ENCODE measurements around the gene TTC24. TPM values are rescaled to one million over a fixed set of nuclear protein-coding genes. Genes with fewer than 3 reads are reported as not detected.

Gene TTC24
- total RNA-seq, 1 donor, result not detected

GRCh38 chr1:156595016-156595415, 15.5 kb downstream of the TTC24 start:
- TF ChIP-seq, protein P1, sequence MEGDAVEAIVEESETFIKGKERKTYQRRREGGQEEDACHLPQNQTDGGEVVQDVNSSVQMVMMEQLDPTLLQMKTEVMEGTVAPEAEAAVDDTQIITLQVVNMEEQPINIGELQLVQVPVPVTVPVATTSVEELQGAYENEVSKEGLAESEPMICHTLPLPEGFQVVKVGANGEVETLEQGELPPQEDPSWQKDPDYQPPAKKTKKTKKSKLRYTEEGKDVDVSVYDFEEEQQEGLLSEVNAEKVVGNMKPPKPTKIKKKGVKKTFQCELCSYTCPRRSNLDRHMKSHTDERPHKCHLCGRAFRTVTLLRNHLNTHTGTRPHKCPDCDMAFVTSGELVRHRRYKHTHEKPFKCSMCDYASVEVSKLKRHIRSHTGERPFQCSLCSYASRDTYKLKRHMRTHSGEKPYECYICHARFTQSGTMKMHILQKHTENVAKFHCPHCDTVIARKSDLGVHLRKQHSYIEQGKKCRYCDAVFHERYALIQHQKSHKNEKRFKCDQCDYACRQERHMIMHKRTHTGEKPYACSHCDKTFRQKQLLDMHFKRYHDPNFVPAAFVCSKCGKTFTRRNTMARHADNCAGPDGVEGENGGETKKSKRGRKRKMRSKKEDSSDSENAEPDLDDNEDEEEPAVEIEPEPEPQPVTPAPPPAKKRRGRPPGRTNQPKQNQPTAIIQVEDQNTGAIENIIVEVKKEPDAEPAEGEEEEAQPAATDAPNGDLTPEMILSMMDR (IDR thresholded peaks at IDR 0.05; ENCODE audit: insufficient read depth, low read length), result no peak
- DNase-seq (ENCODE audit: low read depth), result no peak
- no peak overlapping the region for H3K4me3 ChIP-seq (ENCODE audit: low read depth, low read length)

GRCh38 chr1:156596426-156596825, 16.9 kb downstream of the TTC24 start:
- TF ChIP-seq, protein P1 (IDR thresholded peaks at IDR 0.05; ENCODE audit: insufficient read depth, low read length), result no peak
- H3K4me3 ChIP-seq (ENCODE audit: low read depth, low read length), result no peak overlapping the region
- no peak for DNase-seq (ENCODE audit: low read depth)

- TF ChIP-seq, protein P1 (IDR thresholded peaks at IDR 0.05; ENCODE audit: insufficient read depth, low read length), result no peak
- no peak overlapping the region for H3K4me3 ChIP-seq (ENCODE audit: low read depth, low read length)
- DNase-seq (ENCODE audit: low read depth), result no peak
These were observed 18.6 kb downstream of the TTC24 start for GRCh38 chr1:156598125-156598524.

GRCh38 chr1:156598731-156599432, 19.4 kb downstream of the TTC24 start:
- no peak for DNase-seq (ENCODE audit: low read depth)
- H3K4me3 ChIP-seq (ENCODE audit: low read depth, low read length), result no peak overlapping the region
- TF ChIP-seq, protein P1 (IDR thresholded peaks at IDR 0.05; ENCODE audit: insufficient read depth, low read length), result no peak

GRCh38 chr1:156599811-156600210, 20.3 kb downstream of the TTC24 start:
- TF ChIP-seq, protein P1 (IDR thresholded peaks at IDR 0.05; ENCODE audit: insufficient read depth, low read length), result no peak
- no peak overlapping the region for H3K4me3 ChIP-seq (ENCODE audit: low read depth, low read length)
- no peak for DNase-seq (ENCODE audit: low read depth)

DNA sequence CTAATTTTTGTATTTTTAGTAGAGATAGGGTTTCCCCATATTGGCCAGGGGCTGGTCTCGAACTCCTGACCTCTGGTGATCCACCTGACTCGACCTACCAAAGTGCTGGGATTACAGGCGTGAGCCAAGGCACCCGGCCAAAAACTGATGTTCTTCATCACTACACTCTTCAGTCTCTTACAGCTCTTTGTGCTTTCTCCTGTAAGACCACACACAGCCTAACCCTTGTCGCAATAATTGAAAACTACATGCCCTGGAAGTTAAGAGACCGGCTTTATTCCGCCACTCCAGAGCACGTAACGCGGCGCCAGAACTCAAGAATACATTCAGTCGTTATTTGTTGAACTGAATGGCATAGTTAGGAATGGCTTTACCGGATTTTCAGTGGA, 21.2 kb downstream of the TTC24 start:
- no peak for DNase-seq (ENCODE audit: low read depth)
- TF ChIP-seq, protein P1 (IDR thresholded peaks at IDR 0.05; ENCODE audit: insufficient read depth, low read length), result no peak
- H3K4me3 ChIP-seq (ENCODE audit: low read depth, low read length), result peak overlapping the region; percentile 94

All from fibroblast of the aortic adventitia (primary cell).